ENCODE results near the gene CLDN6.

CLDN6 gene

DNA sequence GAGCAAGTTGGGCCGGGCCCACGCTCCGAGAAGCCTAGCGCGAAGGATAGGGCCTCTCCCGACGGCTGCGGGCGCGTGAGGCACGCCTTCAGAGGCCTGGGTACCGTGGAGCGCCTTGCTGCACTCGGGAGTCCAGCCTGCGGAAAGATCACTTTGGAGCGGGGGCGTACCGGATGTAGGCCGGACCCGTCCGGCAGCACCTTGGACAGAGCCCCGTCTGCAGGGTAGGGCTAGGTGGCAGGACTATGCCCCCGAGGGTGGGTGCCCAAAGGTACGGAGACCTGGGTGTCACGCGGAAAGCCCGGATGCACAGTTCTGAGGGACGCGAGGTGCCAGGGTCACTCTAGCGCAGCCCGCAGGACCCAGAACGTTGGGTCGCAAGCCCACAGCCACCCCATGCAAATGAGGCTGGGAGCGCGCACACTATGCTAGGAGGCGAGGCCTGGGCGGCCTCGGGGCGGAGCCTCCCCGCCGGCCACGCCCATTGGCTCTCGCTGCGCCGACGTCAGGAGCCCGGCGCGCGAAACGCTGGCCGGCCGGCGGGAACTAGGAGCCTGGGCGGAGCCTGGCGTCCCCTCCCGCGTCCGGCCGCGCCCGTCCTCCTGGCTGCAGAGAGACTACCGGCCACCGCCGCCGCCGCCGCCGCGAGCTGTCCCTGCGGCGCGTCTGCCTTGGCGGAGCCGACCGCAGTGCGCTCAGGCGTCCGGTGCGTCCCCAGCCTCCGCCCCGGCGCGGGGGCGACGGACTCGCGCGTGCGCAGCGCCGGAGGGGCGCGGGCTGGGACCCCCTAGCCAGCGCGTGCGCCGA, 49.0 kb downstream of the CLDN6 start, which contains the start of gene PAQR4:
PAQR4 (plus strand) TSS at position 611 of the 807 bp plus-strand sequence. CDS start 327 bp downstream, outside the sequence.
- Mint-ChIP-seq H3K4me1 (peaks cover 37% of the 10 kb centered on the region), H3K27me3 (peaks cover 52% of the 10 kb centered on the region), H3K27ac (peak within 1 kb of the TSS; percentile 74), H3K9me3 (no peaks in the 10 kb centered on the region), H3K36me3 (peaks cover 10% of the 10 kb centered on the region), H3K4me3 (peak within 1 kb of the TSS; percentile 74)
- peak; percentile 87 for DNase-seq
- CTCF ChIA-PET, result interaction anchor here (0.7 to 2.0 kb wide), 6 partner anchors 9 to 228 kb away, joined by 3 to 14 read pairs (median 5); partner anchors contain the start of gene PKMYT1

DNA sequence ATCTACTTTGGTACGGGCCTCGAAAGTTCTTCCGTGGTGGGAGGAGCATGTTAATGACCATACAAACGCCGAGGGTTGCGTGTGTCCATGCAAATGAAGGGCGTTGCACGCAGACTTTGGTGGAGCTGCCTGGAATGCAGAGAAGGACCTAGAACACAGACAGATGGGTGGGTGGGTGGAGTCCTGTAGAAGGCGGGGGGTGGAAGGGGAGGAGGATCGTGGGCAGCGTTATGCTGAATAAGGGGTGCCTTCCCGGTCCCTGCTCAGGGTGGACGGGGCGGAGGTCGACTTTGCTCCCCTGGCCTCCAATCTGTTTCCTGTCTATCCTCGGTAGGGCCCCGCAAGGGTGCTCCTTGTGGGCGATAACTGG, 49.6 kb downstream of the CLDN6 start:
- no peak for DNase-seq
- Mint-ChIP-seq H3K9me3 (no peaks in the 10 kb centered on the region), H3K36me3 (peaks cover 10% of the 10 kb centered on the region), H3K4me1 (peaks cover 40% of the 10 kb centered on the region), H3K27me3 (peaks cover 57% of the 10 kb centered on the region), H3K27ac (peak overlapping the region; percentile 45), H3K4me3 (peak overlapping the region; percentile 71)
- CTCF ChIA-PET, result no interaction called here

DNA sequence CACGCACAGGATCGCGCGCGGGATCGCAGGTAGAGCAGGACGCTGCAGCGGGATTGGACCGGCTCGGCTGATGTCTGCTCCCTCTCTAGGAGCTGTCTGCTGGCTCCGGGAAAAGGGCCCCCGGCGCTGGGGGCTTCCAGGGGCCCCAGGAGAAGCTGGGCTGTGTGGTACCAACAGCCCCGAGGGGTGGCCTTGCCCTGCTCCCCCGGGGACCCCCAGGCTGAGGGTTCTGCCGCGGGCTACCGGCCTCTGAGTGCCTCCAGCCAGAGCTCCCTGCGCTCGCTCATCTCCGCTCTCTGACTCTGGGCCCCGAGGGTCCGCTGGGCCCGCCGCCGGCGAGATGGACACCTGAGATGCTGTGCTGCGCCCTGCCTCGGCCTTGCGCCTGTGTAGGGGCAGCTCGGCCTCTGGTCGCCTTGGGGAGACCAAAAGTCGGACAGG, 50.2 kb downstream of the CLDN6 start:
- Mint-ChIP-seq H3K27ac (no peak overlapping the region), H3K4me1 (peaks cover 42% of the 10 kb centered on the region), H3K9me3 (no peaks in the 10 kb centered on the region), H3K27me3 (peaks cover 64% of the 10 kb centered on the region), H3K36me3 (peaks cover 9% of the 10 kb centered on the region), H3K4me3 (no peak overlapping the region)
- CTCF ChIA-PET, result no interaction called here
- no peak for DNase-seq

GRCh38 chr16:2967211-2967631, 50.8 kb downstream of the CLDN6 start:
- CTCF ChIA-PET, result no interaction called here
- DNase-seq, result no peak
- Mint-ChIP-seq H3K4me1 (peaks cover 41% of the 10 kb centered on the region), H3K4me3 (no peak overlapping the region), H3K36me3 (peaks cover 4% of the 10 kb centered on the region), H3K27ac (no peak overlapping the region), H3K27me3 (peaks cover 69% of the 10 kb centered on the region), H3K9me3 (no peaks in the 10 kb centered on the region)

DNA sequence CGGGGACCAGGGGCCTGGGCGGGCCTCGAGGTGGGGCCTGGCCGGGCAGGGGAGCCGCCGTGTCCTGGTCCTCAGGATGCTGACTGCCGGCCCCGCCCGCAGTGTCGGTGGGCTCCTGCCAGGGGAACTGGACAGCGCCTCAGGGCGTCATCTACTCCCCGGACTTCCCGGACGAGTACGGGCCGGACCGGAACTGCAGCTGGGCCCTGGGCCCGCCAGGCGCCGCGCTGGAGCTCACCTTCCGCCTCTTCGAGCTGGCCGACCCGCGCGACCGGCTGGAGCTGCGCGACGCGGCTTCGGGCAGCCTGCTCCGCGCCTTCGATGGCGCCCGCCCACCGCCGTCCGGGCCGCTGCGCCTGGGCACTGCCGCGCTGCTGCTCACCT, 51.2 kb downstream of the CLDN6 start:
- Mint-ChIP-seq H3K9me3 (no peaks in the 10 kb centered on the region), H3K36me3 (no peaks in the 10 kb centered on the region), H3K4me3 (no peak overlapping the region), H3K27ac (no peak overlapping the region), H3K4me1 (peaks cover 38% of the 10 kb centered on the region), H3K27me3 (peaks cover 73% of the 10 kb centered on the region)
- DNase-seq, result no peak
- CTCF ChIA-PET, result no interaction called here

DNA sequence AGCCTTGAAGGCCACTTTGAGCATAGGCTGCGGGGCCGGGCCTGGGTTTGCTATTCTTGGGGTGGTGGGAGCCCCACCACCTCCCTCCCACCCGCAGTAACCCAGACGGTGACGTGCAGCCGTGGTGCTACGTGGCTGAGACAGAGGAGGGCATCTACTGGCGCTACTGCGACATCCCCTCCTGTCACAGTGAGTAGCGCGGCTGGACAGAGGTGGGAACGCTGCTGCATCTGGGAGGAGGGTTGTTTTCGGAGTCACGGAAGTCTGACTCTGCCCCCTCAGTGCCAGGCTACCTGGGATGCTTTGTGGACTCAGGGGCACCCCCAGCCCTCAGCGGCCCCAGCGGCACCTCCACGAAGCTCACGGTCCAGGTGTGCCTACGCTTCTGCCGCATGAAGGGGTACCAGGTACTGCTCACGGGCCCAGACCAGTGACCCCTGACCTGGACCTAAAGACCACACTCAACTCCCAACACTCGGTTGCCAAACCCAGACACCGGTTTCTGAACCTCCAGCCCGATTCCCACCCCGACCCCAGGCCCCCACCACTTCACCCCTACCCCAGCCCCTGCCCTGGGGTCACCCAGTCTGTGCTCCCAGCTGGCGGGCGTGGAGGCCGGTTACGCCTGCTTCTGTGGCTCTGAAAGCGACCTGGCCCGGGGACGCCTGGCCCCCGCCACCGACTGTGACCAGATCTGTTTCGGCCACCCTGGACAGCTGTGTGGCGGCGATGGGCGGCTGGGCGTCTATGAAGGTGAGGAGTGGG, 51.8 kb downstream of the CLDN6 start:
- Mint-ChIP-seq H3K4me3 (no peak overlapping the region), H3K27ac (no peak overlapping the region), H3K9me3 (no peaks in the 10 kb centered on the region), H3K4me1 (peaks cover 40% of the 10 kb centered on the region), H3K36me3 (no peaks in the 10 kb centered on the region), H3K27me3 (peaks cover 79% of the 10 kb centered on the region)
- CTCF ChIA-PET, result no interaction called here
- no peak for DNase-seq

All from activated naive CD4-positive, alpha-beta T cell treated with anti-CD3 and anti-CD28 coated beads, Interleukin-2, amount 10 ng/mL, durations not matched to agents 7 days and 5 days (primary cell).